ENCODE data around the gene PREX1.

The PREX1 gene

DNA sequence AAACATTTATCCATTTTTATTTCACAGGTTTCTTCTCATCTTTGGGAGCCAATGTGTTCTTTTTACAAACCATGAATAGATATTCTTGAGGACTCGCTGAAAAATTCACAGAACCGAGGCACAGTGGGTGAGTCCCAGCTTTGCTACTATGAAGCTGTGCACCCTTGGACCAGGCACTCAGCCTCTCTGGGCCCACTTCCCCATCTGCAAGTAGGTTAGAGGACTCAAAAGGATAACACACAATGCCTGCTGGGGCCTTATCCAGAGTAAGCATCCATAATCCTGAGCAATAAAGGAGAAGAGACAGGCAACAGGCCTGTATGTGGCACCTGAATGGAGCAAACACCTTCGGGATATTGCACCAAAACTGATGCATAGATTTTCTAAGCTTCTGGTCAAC, 153.3 kb downstream of the PREX1 start:
- no peak for DNase-seq

DNA sequence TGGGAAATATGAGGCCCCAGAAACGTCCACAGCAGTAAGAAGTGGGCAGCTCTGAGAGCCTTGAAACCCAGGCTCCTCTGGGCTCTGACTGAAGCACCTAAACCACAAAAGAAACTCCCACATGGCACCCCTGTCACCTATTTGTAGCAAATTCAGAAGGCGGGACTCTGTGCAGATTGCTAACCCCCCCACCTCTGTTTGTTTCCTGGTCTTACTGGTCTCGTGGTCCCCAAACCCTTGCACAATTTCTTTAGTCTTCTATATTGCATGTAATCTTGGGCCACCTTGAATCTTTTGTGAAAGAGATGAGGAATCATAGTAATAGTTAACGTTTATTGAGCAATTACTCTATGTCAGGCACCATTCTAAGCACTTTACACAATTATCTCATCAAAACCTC, 154.3 kb downstream of the PREX1 start:
- DNase-seq, result no peak

DNA sequence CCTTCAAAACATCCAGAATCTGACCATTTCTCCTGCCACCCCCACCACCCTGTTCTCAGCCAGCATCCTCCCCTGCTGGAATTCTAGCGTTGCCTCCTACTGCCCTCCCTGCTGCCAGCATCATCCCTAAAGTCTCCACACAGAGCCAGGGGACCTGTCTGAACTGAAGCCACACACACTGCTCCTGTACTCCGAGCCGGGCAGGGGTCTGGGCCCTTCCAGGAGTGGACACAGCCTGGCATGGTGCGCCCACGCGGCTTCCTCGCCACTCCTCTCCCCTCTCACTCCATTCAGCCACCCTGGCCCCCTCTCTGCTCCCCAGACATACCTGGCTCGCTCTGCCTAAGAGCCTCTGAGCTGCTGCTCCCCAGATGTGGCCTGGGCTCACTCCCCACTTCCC, 155.5 kb downstream of the PREX1 start:
- DNase-seq, result no peak

DNA sequence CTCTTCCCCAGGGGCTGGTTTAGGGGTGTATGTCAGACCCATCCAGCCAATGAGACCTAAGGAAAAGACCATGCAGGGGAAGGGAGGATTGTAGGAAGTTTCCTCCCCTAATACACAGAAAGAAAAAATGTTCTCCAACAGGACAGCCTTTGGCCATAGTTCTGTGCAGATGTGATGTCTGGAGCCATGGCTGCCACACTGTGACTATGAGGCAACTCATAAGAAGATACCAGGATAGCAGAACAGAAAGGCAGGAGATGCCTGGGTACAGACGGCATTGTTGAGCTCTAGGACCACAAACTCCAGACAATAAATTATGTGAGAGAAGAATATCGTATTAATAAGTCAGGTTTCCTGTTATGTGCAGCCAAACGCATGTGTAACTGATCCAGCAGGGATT, 156.7 kb downstream of the PREX1 start:
- DNase-seq, result no peak

DNA sequence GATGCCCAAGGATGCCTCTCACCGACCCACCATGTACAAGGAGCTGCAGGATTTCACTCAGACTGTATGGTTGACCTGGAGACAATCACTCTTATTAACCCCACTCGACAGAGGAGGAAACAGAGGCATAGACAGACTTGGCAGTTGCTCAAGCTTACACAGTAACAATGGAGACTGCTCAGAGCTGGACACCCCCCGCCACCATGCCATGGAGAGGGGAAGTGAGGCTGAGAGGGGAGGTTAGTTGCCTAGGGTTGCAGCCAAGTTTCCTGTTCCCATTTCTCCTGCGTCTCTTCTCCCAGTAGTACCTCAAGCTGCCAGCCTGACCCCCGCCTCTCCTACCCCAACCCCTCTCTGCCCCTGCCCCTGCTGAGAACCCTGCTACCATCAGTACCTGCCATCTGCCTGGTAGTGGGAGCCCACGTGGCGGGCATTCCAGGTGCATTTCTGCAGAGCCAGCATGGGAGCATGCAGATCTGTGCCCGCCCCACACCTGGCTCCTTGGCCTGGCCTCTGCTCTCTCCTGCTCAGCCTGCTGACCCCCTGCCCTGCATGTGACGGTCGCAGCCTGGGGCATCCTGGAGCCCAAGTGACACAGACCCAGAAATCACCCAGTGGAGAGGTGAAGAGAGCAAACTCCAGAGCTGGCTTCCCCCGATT, 157.7 kb downstream of the PREX1 start:
- no peak for DNase-seq

DNA sequence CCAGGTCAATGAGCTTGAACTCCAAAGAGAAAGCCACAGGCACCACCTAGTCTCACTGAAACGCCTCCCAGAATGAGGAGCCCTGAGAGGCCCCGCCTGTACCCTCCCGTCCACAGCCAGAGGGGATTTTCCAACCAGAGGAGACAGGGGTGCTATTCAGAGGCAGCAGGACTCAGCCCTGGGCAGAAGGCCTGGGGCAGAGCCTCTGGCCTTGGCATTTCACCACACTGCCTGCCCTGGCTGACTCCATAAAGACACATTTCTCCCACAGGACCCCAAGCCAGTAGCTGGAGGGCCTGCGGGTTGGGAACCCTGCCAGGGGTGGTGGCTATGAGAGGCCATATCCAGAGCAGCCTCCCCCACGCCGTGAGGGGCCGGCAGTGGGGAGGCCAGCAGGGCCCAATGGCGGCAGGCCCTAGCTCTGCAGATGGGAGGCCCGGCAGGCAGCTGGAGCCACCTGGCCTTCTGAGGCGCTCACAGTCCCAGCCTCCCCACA, 159.3 kb downstream of the PREX1 start:
- DNase-seq, result no peak

DNA sequence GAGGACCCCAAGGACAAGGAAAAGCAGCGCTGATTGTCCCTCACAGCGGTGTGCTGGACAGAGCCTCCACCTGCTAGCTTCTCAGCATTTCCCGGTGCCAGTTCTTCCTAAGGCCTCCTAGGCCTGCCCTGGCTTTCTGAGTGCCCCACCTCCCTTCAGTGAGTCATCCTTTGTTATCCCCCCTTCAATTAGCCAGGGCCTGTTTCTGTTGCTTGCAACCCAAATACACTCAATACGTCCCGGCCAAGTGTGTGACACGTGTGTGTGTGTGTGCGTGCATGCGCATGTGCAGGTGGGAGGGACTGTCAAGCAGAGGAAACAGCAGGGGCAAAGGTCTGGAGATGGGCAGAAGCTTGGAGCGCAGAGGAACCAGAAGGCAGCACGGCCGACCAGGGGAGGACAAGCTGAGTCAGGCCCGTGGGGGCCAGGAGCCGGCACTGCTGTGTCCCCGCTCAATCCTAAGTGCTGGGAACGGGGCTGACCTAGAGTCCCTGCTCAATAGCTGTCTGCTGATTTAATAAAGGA, 159.8 kb downstream of the PREX1 start:
- no peak for DNase-seq

DNA sequence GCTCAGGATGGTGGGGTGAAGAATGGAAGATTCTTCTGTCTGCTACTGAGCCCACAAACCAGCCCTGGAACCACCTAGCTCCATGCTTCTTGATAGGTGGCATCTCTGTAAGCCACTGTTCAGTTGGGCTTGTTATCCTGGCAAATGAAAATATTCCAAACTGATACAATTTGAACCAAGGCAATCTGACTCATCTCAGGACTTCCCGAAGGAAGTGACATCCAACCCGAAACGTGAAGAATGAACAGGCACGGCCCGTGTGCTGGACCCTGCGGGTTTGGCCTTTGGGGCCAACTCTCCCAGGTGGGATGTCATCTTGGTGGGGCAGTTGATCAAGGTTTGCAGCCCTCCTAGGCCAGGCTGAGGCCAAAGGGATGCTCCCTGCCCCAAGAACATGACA, 160.3 kb downstream of the PREX1 start:
- no peak for DNase-seq

DNA sequence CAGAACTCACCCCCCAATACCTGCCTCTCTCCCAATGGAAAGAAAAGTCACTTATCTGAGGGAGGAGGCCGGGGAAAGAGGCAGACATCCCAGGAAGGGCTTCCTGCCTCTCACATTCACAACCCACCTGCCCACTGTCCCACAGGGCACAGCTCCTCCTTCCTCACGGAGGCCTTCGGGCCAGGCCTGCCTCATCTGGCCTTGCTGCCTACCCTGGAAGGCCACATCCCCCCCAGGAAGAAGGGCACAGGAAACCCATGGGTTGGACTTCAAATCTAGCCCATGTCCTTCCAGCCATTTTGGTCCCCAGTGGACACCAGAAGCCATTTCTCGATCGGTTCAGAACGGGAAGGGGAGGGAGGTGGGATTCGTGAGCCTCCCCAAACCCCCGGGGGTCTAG, 162.0 kb downstream of the PREX1 start:
- DNase-seq, result no peak

DNA sequence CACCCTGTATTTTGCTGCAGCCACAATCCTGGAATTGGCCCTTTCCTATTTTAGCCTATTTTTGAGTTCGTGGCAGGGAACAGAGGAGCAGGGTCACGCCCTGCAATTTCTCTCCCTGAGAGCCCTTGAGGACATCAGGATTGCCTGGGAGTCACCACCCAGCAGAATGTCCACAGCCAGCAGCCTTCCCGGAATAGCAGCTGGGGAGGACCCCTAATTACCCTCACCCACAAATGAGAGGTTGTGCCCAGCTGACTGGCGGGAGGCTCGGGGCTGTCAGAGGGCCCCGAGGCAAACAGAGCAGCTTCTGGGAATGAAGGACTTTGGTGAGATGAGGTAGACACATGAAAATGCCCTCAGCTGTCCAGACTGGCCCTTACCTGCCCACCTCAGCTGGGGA, 165.1 kb downstream of the PREX1 start:
- DNase-seq, result no peak

DNA sequence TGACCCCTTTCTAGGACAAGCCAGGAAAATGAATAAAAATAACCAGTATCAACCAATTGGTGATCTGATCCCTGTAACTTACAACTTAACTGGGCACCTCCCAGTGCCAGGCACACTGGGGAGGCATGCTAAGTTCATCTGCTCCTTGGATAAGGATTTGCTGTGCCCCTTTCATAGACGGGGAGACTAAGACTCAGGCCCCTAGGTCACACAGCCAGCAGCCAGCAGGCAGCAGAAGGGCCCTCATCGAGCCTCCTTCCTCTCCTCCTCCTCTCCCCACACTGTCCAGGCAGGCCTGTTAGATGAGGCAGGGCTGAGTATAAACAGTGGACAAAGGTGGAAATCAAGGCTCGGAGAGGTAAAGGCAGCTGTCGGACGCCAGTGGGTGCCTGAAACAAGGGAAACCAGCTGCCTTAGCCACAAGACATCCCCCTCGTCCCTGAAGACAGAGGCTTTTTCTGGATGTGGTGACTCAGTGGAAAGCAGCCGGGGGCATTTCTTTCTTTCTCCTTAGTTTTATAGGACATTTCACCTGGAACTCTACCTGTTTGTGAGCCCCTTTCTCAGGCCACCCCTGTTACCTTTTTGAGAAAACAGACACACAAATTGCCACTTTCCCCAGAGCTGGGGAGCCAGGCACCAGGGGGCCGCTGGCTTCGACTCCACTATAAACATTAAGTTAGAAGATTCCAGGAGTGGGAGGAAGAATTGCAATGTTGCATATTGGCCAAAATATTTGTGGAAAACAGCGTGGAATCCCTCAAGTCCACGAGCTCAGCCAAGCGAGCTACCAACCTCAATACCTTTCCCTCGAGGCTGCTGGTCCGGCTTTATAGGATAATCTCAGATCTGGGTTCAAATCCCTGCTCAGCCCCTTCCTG, 166.0 kb downstream of the PREX1 start:
- no peak for DNase-seq

DNA sequence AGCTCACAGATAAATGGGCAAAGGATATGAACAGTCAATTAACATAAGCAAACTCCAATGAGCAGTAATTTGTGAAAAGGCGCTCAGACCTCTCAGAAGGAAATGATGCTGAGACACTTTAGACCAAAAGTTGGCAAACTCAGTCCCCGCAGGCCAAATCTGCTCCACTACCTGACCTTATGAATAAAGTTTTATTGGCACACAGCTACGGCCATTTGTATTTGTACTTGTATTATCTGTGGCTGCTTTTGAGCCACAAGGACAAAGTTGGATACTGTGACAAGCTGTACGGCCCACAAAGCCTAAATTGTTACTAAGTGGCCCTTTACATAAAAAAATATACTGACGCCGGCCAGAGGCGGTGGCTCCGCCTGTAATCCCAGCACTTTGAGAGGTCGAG, 167.0 kb downstream of the PREX1 start:
- no peak for DNase-seq

DNA sequence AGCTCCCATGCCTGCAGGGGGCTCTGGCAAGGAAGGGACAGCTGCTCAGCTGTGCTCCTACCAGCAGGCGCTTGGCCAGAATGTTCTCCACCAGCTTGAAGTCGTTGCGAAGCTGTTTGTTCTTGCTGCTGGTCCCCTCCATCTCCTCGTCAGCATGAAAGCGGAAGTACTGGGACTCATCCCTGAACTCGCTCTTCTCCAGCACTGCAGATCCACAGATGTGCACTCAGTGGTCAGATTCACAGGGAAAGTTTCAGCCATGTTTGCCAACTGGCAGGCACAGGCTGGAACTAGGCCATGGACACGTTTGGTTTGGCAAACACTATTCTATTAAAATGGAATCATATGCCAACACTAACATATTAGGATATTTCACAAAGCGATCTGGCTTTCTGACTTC, 167.9 kb downstream of the PREX1 start:
- DNase-seq, result no peak

DNA sequence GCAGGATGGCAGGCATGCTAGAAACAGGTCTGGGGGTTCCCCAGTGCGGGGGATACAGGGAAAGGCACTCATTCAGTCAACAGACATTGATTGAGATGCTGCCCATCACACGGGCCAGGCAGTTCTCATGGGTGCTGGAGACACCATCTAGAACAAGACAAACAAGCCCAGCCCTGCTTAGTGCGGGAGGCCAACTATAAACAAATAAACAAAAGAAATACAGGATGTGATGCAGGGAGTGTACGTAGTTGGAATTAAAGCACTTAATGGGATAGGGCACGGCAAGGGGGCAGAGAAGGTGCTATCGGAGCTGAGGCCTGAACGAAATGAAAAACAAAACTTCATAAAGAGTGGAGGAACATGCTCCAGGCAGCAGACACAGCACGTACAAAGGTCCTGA, 169.3 kb downstream of the PREX1 start:
- no peak for DNase-seq

DNA sequence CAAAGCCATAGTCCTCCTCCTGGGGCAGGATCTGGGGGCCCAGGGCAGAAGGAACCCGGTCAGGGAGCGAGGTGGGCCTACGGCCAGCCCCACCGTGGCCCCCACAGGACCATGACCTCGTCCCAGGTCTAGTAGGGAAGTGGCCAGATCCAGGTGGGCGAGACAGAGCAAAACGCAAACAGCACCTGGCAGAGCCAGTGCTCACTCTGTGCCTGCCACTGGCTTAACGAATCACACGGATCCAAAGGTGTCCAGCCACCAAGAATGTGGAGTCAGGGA, 169.7 kb downstream of the PREX1 start:
- no peak for DNase-seq

DNA sequence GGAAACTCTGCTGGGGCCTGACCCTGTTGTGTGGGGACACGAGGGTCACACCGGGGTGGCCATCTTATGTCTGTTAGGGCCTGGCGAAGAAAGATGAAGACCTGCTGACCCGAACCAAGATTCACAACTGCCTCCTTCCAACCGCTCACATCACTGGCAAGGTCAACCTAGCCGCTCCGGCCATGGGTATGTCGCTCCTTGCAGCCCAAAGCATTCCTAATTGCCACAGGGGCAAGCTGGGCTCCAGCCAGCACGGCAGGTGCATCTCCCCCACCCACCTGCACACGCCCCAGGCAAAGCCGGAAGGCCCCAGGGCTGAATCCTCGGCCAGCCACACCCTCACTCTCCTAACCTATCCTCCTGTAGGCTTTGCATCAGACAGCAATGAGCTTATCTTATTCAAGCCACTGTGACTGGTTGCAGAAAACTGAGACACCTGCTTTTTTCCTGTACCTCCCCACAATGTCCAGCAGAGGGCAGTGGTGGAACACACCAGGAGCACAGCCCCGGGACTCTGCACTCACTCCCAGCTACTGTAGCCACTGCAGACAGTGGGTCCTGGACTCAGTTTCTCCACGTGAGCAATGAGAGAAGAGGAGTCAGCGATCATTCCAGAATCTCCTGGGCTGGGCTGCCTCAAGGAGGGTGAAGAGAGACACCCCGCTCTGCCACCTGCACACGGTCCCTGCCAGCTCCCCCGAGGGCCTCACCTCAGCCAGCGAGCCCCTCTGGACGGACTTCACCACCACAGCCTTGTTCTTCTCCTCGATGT, 170.2 kb downstream of the PREX1 start:
- DNase-seq, result peak; percentile 71 to 75

DNA sequence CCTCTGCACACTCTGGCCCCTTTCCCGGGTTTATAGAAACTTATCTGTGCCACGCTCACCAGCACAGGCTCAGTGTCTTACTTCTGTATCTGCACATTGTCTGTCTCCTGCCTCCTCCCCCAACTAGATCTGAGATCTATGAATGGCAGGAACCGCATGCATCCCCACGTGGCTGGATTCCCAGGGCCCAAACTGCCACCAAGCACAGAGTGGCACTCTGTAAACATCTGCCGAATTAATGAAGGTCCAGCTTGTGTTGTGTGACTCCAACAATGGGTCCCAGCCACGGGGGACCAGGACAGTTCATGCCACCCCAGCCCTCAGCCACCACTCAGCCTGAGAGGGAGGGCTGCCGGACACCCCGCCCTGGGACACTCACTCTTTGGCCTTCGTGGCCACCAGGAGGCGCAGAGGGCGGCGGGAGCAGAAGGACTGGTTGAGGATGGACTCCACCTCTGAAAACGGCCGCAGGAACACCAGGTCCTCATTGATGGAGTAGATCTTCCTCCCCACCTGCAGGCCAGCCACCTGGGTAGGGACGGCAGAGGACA, 171.1 kb downstream of the PREX1 start:
- DNase-seq, result no peak

DNA sequence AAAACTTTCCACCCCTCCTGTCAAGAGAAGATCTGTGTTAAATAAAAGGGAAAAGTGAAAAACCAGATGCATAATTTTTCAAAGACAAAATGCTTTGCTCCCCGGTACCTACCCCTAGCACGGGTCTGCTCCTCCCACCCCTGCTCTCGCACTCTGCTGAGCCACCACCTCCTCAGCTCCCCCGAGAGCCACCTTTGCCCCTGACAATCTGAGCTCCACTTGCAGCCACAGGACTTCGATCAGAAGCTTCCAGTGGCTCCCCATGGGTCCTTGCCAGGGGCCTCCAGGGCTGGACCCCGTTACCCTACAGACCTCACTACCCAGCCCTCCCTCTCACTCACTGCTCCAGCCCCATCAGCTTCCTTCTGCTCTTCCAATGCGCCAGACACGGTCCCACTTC, 171.7 kb downstream of the PREX1 start:
- no peak for DNase-seq

DNA sequence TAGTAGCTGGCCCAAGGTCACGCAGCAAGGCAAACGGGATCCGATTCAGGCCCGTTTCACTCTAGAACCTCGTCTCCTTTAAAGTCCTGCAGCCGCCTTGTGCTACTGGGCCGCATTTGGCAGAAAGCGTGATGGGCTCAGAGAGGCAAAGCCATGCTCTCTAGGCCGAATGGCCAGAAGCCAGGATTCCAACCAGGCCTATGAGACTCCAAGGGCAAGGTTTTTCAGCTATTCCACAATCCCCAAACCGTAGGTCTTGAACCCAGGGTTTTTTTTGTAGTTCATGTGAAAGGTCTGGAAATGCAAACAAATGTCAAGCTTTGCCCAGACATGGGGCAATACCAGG, 174.1 kb downstream of the PREX1 start:
- DNase-seq, result no peak

DNA sequence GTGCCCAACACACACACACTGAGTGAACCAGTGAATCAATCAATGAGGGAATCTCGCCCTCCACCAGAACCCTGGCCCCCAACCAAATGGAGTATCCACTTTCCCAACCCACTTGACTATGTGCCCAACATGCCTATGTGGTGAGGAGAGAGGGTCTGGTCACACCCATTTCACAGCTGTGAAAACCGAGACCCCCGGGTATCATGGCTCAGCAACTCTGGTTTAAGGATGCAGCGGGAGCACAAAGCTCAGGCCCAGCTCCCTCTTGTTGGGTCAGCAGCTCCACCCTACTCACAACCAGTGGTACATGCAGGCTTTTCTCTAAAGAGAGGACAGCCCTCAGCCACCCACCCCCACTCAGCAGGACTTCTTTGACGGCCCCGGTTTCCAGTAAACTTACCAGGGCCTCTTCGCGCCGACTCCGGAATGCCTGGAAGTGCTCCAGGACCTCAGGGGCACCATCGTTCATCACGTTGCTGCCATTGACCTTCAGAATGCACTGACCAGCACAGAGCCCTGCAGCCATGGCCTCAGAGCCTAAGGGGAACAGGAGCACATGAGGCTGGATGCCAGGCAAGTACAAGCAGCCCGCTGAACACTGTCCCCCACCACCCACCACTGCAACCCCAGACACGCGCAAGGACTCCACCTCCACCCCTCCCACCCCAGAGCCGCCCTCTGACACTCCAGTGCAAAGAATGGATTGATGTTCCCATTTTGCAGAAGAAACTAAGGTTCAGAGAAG, 174.7 kb downstream of the PREX1 start:
- DNase-seq, result no peak

DNA sequence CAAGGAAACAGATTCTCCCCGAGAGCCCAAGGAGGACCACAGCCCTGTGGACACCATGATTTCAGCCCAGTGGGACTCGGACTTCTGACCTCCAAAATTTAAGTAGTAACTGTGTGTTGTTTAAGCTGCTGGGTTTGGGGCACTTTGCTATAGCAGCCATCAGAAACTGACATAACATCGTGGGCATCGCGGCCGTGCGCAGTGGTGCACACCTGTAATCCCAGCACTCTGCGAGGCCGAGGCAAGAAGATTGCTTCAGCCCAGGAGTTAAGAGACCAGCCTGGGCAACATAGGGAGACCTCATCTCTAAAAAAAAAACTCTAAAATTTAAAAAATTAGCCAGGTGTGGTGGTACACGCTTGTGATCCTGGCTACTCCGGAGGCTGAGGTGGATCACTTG, 175.8 kb downstream of the PREX1 start:
- DNase-seq, result no peak

DNA sequence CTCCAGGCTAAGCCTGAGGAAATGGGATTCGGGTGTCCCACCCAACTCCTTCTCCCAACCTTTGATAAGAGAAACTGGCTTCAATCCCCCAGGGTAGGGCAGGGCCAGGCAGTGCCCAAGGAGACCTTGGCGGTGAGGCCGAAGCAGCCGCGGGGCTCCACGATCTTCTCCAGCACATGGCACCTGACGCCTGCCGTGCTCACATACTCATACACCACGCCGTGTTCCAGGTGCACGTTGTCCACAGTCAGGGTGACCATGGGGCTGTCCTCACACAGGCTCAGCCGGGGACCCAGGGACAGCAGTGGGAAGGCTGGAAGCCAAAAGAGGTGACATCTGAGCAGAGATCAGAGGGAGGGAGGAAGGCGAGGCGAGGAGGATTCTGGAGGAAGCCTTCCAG, 176.5 kb downstream of the PREX1 start:
- no peak for DNase-seq

DNA sequence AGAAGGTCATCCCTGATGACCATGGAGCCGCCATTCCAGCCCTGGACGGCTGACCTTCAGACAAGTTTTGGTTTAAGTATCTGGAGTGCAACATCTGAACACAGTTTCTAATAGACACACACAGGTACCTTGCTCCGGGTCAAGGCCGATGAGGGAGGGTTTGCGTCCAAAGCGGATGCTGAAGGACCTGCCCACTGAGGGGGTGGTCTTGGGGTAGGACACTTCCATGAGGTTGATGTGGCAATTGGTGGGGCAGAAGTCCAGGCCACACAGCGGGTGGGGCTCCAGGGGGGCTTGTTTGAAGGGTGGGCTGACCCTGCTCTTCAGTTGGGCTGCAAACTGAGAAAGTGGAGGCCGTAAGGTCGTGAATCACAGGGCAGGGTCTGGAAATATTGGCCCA, 177.9 kb downstream of the PREX1 start:
- no peak for DNase-seq
